Smooth muscle cell of trachea (primary cell): ENCODE results near the gene WDR33. TPM values are rescaled to one million over a fixed set of nuclear protein-coding genes. Genes with fewer than 3 reads are reported as not detected.

Source experiments
- total RNA-seq: library from RNA; depleted of rRNA; stranded (reverse); fragments of >200 nt; gene quantifications from 2 replicates; pipeline ENCODE4 v1.2.1, GENCODE V29; 2014

The WDR33 gene
- 27.3 and 32.4 TPM in 2 replicates for total RNA-seq

GRCh38 chr2:127810619-127811396 lies at the start of gene WDR33:
Gene WDR33, minus strand, starts transcription at chr2:127811171. Its CDS starts 40,190 bp downstream, at chr2:127770981.

GRCh38 chr2:127701193-127701650 lies 109.7 kb downstream of the WDR33 start, which contains the start of gene SFT2D3:
Gene SFT2D3, plus strand, starts transcription at chr2:127701497. Its CDS starts 32 bp downstream, at chr2:127701529.

GRCh38 chr2:127675331-127676261 lies 135.4 kb downstream of the WDR33 start, which contains the start of gene LIMS2:
Gene LIMS2, minus strand, starts transcription at chr2:127675530. Its CDS starts 506 bp downstream, at chr2:127675024.

Other genes starting within 250 kb of the WDR33 start
- gene GPR17, start 165.0 kb downstream of the WDR33 start, total RNA-seq, result not detected in 2 replicates
- gene LIMS2, start 135.6 kb downstream of the WDR33 start, total RNA-seq, result 0.44 and 2.3 TPM in 2 replicates
- gene SFT2D3, start 109.7 kb downstream of the WDR33 start, total RNA-seq, result 5.2 and 6.6 TPM in 2 replicates
- gene POLR2D, start 47.0 kb upstream of the WDR33 start, total RNA-seq, result 18.2 and 18.5 TPM in 2 replicates
- gene AMMECR1L, start 74.8 kb upstream of the WDR33 start, total RNA-seq, result 10.2 and 12.9 TPM in 2 replicates
- gene SAP130, start 216.9 kb upstream of the WDR33 start, total RNA-seq, result 5.1 TPM in 2 replicates